NCI-H2196 treated with DMSO at 0.1 percent for 48 hours (cell line): ENCODE data around the gene TSPAN9.

ENCODE experiments used
- DNase-seq: peaks from one replicate; lab custom pipeline; 2025; ENCODE audit not compliant: unreplicated experiment; lab: John Stamatoyannopoulos, UW

TSPAN9 gene

DNA sequence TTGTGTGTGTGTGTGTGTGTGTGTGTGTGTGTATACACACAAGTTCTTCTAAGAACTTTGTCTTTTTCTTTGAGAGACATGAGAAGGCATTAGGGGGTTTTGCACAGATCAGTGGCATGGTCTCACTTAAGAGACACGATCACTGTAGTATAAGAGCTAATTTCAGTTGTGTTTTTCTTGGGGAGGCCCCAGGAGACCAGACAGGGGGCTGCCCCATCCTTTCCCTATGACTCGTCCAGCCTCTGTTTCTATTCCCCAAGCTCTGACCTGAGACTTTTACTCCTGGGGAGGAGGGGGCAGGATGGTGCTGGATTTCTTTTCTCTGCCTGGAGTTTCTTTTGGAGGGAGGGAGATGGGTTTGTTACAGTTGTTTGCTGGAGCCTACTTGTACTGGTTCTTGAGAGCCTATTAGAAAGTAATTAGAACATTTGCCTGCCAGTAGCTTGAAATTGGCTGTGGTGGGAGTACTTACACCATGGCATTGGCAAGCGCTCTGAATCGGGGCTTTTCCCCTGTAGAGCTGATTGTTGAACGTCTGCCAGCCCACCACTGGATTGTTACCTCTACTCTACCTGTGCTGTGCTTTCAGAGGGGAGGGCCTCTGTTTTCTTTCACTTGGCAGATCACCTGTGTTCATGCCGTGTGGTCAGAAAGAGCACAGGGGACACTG, 109.5 kb downstream of the TSPAN9 start:
- DNase-seq: no peak

DNA sequence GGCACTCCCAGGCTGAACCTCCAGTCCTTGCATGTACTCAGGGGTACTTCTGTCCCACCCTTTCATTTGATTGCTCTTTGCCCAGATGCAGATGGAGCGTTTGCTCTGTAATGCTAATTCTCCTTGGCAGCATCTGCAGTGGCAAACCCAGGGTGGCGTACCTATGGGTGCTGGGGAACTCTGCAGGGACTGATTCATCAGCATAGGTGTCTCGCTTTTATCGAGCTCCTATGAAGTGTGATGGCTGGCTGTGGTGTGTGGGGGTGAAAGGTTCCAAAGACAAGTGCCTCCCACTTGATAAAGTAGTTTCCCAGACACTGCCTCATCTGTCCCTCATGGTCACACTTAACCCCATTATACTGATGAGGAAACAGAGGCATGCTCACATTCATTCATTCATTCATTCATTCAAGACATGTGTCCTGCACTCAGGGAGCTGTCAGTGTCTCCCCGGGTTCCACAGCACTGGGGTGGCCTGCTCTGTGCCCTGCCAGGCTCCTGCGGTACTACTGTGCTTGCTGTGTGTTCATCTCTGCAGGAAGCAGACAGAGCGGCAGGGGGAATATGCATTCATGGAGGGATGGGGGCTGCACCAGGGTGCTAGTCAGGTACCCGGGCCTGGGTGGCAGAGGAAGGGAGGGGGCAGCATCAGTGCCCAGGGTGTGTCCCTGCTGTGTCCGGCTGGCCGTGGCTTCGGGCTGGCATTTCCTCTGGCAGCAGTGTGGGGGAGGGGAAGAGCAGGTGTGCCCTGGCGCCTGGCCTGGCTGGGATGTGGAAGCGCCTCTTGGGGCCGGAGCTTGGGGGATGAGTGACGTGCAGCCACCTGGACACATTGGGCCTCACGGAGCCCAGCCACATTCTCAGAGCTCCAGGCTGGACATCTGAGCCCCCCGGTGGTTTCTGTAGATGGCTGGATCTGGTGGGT, 110.9 kb downstream of the TSPAN9 start:
- DNase-seq: peak; percentile 1

DNA sequence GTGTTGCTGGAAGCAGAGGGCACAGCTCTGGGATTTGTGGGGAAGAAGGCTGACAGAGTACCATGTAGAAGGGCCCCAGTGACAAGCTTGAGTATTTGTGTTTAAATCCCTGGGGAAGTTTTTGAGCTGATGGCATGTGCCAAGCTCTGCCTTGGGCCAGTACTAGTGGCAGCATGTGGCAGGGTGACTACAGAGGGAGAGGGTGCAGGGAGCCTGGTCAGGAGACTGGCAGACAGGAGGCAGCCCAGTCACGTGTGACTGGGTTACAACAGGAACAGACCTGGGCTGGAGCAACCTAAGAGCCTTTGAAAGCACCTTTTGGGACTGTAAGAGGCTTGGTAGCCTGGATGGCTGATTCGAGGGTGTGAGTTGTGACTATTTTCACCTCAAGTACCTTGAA, 112.1 kb downstream of the TSPAN9 start:
- no peak for DNase-seq

DNA sequence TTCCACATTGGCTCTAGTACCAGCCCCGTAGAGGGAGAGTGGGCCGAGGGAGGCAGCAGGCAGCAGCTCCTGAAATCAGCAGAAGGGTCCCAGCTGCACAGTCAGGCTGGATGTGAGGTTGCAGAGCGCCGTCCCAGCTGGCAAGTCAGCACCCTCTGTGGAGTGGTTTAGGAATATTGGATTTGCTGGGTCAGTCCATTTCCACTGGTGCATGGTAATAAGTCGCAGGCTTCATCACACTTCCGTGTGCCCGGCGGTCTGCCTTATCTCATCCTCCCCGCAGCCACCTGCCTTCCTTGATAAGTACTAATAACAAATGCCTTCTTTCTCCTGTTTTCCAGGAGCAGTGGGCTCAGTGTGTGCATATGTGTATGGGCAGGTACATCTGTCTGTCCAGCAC, 112.9 kb downstream of the TSPAN9 start:
- no peak for DNase-seq

DNA sequence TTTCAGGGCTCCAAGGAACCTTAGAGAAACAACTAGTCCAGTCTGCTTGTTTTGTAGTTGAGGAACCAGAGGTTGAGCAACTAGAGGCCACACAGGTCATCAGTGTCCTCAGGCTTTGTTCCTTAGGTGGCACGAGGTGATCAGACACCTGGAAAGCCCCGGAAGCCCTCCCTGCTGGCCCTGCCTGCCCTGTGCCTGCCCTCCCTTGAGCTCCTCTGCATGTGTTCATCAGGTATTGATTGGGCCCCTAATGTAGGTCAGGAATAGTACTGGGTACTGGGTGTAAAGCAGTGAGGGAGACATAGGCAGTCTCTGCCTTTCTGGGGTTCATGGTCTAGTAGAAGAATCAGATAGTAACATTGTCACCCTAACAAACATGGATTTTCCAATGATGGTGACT, 114.3 kb downstream of the TSPAN9 start:
- DNase-seq: no peak

DNA sequence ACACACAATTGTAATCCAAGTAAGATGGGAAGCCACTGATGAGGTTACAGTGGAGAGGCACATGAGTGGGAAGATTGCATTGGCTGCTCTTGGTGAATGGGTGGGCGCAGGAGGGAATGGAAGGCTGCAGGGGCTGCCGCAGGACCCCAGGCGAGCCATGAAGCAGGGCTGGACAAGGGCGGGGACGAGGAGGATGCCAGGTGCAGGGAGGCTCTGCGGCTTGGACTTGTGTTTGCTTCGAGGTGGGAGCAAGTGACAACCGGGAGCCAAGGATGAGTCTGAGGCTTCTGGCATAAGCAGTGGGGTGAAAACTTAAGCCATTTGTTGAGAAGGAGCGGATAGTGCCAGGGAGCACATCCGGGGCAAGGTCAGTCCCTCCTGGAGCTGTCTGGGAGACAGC, 115.0 kb downstream of the TSPAN9 start:
- no peak for DNase-seq

DNA sequence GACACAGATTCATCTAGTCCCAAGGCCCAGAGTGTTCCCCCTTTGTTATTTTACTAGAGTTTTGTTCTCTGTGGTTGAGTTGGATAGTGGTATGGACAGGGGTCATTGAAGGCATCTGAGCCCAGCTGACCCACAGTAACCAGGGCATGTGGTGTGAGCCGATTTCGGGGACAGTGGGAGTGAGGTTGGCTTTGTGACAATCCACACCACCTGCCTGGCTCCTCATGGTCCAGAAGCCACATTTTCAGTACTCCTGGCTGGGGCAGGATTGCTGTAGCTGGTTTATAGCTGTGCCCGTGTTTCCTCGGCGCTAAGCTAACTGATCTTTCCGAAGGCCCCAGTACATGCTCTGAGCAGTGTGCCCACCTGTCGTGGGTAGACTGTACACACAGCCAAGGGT, 116.0 kb downstream of the TSPAN9 start:
- DNase-seq: no peak

DNA sequence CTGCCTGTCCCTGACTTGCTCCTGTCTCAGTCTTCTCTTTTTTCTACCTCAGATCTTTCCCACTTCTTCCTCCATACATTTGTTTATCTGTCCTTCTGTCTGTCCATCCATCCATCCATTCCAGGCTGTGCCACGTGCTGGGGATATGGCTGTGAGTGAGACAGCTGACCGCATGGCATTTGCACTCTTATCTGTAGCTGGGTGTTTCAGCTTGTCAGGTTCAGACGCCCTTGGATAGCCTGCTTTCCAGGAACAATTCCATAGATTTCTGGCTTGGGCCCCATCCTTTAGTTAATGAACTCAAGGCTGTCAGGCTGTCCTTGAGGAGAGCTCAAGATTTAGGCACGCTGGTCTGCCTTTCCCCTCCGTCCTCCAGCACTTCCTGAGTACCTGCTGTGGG, 116.6 kb downstream of the TSPAN9 start:
- no peak for DNase-seq

DNA sequence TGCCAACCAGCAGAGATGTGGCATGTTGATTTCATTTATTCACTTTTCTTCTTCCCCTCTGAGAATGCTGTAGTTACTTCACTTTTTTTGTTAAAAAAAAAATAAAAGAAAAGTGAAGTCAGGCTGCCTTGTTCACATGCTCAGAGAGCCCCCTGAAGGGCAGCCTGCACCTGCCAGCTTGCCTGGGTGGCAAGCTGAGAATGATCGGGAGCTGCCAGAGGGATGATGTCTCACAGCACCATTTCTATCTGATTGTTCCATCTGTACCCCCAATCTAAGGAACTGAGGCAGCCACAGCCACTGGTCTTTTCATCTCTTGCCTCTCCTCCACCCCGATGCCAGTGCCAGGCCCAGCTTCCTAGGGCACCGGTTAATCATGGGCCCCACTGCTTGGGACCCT, 118.2 kb downstream of the TSPAN9 start:
- DNase-seq: no peak

DNA sequence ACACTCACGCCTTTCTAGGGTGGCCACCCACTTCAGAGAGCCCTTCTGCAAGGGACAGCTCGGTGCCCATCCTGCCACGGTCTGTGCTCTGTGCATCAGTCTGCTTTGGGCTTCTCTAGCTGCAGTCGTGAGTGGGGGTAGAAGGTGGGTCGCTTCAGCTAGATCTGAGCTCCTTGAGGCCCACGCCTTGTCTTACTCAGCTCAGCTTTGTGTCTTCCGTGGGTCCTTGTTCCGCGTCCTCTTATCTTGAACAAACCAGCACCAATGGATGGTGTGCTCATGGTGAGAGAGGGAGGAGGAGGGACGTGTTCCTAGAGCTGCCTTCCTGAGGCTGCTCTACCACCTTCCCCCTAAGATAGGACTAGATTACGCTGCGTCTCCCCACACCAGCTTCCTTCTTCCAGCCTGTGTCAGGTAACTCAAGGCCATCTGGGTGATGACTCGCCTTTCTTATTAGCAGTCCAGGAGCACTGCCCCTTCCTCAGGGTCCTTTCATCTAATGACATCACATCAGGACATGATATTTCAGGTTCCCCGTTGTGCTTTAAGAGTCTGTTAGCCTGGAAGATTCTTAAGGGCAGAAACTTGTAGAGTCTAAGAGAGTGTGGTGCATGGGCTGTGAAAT, 118.8 kb downstream of the TSPAN9 start:
- no peak for DNase-seq

DNA sequence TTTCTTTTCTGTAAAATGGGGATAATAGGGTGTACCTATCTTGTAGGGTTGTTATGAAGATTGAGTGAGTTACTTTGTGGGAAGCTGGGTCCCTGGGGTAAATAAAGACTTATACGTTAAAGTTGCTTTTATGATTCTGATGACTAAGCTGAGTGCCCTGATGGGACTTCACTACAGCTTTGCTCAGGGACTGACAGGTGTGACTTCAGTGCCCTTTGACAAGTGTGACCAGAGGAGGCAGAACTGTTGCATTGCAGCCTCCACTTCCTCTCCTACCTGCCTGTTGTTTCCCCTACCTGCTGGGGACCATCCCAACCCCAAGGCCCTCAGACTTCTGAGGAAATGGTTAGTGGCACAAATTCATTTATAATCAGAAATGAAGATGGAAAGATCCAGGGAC, 119.3 kb downstream of the TSPAN9 start:
- no peak for DNase-seq

DNA sequence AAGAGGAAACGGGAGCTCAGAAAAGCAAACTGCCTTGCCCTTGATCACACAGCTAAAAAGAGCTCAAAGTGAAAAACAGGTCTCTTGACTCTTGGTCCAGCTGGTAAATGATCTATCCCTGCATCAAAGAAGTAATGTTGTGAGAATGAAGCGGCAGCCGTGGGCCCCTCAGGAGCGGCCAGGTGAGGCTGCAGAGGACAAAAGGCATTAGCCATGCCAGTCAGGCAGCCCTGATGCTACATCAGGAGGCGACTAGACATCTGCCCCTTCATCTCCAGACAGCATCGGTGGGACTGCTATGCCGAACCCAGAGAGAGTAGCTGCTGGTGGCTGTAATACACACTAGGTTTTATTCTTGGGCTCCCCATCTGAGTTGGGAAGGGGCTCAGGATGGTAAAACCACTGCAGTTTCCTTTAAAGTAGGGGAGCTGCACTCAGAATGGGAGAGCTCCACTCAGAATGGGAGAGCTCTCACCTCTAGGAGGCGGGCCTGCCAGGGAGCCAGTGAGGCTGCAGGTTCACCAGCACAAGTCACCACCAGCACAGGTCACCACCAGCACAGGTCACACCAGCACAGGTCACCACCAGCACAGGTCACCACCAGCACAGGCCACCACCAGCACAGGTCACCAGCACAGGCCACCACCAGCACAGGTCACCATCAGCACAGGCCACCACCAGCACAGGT, 120.1 kb downstream of the TSPAN9 start:
- no peak for DNase-seq

DNA sequence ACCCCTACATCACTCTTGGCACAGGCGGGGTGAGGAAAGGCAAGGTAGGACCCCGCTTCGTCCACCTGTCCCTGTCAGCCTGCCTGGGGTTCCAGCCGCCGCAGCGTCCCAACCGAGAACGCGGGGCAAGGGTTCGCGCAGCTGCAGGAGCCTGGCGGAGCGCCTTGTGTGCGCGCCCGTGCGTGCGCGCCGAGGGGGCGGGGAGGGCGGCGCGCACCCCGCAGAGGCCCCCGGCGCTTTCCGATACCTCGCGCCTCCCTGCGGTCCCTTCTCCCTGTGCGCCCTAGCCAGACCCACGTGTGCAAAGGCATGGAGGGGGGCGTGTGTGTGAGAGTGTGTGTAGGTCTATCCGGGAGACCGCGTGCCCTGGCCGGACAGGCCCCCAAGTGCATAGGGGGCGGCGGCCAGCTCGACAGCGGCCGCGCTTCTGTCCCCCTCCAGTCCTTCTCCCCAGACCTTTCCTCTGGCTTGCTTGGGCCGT, 122.4 kb downstream of the TSPAN9 start:
- no peak for DNase-seq

DNA sequence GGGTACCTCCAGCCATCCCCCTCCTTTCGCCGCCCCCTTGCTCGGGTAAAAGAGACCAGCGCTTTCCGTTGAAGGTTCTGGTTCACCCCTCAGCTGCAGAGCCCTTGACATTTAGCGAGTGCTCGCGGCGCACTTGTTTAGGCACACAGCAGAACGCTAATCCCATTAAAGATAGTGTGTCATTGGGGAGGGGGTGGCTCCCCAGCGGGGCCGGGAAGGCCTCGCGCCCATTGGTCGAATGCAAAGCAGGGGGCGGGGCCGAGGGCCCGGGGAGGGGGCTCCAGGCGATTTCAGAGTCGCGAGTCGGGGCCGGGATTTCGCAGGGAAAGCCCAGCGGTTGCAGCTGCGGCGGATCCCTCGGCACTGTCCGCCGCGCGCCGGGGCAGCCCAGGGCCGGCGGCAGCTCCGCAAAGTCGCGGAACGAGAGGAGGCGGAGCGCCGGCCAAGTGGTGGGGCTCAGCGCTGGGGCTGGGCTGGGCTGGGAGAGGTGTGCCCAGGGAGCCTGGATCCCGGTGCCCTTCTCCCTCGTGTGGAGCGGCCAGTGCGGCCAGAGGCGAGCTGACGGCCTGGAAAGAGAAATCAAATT, 122.9 kb downstream of the TSPAN9 start:
- DNase-seq: no peak

DNA sequence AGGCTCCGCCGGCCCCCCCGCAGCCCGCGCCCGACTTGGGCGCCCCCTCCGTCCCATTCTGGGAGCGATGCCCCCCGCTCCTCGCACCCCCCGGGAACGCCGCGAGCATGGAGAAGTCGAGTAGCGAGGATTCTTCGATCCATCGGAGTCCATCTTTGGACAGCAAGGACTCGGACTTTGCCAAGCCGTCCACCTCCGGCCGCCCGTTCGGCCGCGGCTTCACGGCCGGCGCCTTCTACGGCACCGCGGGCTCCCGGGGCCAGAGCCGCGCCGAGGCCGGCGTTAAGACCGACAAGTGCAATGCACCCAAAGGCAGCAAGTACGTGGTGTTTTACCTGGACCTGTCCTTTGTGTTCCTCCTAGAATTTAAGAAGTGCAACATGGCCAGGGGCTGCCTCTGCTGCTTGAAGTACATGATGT, 123.6 kb downstream of the TSPAN9 start:
- no peak for DNase-seq

DNA sequence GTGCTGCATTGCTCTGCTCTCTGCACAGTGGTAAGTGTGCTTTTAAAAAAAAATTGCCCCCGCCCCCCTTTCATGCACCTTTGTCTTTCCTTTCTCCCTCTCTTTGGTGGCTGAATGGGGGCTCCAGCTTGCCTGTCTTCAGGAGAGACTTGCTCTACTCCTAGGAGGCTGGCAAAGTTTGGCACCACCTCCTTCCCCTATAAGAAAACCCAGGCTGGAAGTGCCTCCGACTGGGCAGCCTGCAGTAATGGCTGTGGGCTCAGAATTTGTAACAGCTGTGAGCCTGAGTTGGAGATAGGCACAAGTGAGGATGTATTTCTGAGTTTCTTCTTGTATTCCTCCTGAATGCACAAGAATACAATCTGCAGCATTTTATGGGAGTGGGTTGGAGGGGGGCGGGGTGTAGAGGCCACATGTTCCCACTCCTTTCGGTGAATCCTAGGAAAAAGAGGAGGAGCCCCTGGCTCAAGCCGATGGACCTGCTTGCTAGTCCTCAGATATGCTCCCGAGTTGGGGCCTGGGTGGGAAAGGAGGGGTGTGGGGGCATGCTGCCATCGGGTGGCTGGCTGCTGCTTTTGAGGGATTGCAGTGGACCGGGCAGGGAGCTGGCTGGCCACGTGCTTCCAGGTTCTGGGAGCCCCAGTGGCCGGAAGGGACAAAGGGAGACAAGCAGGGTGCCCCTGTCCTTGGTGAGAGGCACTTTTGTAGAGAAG, 124.3 kb downstream of the TSPAN9 start:
- no peak for DNase-seq

DNA sequence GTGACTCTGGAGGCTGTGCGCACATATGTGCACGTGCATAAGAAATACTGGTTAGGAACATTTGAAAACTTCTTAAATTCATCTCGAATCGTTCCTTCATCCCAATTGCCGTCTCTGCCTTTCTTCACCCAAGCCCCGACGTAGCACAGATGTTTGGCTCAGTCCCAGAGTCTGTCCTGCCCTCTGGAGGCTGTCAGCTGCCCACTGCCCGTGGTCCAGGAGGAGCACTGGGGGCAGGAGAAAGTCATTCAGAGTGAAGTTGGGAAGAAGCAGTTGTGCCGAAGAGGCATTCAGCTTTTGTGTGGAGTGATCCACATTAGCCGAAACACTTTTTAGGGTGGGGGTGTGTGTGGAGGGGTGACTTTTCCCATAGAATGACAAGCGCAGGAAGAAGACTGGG, 124.9 kb downstream of the TSPAN9 start:
- DNase-seq: no peak

DNA sequence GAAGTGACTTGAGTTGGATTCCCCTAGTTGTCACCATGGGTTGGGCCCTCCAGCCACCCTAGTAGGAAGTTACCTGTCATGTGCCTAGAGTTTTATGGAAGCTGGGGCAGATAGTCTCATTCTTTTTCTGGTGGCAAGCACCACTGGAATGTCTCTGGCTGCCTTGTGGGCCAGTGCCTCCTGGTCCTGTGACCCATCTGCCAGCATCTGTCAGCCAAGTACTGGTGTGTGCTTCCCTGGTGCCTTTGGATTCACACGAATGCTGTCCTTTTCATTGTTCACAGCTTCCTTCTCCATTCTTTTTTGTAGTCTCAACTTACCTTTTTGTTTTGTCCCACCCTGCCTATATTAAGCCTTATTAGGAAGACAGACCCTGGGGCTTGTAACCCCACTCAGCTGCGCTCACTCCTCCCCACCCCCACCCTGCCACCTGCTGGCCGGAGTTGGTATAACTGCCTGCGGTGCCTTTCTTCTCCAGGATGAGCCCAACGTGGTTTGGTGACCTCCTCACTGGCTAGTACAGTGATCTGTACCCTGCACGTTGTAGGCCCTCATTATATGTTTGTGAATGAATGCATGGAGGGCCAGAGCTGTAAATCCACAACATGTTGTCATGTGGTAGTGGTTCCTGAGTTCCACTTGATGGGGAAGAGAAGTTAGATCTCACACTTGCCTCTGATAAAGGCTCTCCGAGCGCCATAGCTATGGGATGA, 125.7 kb downstream of the TSPAN9 start:
- no peak for DNase-seq

DNA sequence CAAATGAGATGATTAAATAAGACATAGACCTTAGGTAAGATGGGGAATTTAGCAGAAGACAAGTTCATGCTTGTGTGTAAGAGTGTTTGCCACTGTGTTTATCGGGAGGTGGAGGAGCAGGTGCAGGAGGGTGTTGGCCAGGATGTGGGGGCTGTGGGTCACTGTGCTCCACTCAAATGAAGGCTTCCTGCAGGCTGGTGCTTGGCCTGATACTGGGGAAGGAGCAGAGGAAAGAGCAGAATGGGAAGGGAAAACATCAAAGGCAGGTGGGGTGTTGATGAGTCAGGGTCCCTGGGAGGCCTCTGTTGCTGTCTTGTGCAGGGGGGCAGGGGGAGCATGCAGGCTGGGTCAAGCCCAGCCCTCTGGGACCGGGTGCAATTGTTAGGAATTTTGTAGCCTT, 126.5 kb downstream of the TSPAN9 start:
- DNase-seq: no peak

DNA sequence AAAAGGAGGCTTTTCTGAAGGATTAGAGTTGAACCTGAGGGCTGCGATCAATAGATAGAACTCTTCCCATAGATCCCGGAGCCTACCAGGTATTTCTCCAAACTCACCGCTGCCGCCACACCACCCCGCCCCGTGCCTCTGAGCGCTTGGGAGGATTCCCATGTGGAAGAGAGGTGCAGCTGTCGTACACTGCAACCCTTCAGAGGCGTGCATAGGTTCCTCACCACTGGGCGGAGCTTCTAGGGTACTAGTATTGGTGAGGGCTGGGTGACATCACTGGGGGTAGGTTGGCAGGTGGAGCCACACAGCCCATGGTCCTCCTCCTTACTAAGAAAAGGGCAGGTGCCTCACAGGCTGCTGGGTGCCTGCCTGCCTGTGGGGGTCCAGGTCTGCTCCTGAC, 127.0 kb downstream of the TSPAN9 start:
- DNase-seq: no peak
